ENCODE results near the gene EDEM3. TPM values are rescaled to one million over a fixed set of nuclear protein-coding genes. Genes with fewer than 3 reads are reported as not detected.

Gene EDEM3
- total and polyA plus RNA-seq, 2 of the 8 experiments (the other 6 are each of a cell fraction or from before 2014, with no cell fraction given): 1.6 to 14.0 TPM

GRCh38 chr1:184790642-184791549 is 36.2 kb upstream of the EDEM3 start (continued):
- no peak for TF ChIP-seq CHD7 (IDR thresholded peaks at IDR 0.05; ENCODE audit: insufficient replicate concordance, low read length)
- no peak for TF ChIP-seq CTCF (IDR thresholded peaks at IDR 0.05; ENCODE audit: control extremely low read depth in 1 of 3, insufficient read depth in 1 of 3, low read depth in 1 of 3, low read length in 3 of 3)
- no peak for TF ChIP-seq BCL11A (IDR thresholded peaks at IDR 0.05; ENCODE audit: low read depth in 2 of 2, low read length in 2 of 2)
- no peak for TF ChIP-seq CHD1 (IDR thresholded peaks at IDR 0.05; ENCODE audit: low read depth, low read length)
- no peak for TF ChIP-seq EZH2 (IDR thresholded peaks at IDR 0.05; ENCODE audit: low read depth, low read length, severe bottlenecking)
- no peak for TF ChIP-seq MAX (IDR thresholded peaks at IDR 0.05)

Measured in H1 (cell line).